Measurements from ENCODE around the gene ARHGAP22. TPM values are rescaled to one million over a fixed set of nuclear protein-coding genes. Genes with fewer than 3 reads are reported as not detected.
"Not testable (repeated sequence)": the region's sequence is repeated elsewhere in the genome, so short reads cannot be mapped to it uniquely, and the experiment has no call there.

Gene ARHGAP22, protein sequence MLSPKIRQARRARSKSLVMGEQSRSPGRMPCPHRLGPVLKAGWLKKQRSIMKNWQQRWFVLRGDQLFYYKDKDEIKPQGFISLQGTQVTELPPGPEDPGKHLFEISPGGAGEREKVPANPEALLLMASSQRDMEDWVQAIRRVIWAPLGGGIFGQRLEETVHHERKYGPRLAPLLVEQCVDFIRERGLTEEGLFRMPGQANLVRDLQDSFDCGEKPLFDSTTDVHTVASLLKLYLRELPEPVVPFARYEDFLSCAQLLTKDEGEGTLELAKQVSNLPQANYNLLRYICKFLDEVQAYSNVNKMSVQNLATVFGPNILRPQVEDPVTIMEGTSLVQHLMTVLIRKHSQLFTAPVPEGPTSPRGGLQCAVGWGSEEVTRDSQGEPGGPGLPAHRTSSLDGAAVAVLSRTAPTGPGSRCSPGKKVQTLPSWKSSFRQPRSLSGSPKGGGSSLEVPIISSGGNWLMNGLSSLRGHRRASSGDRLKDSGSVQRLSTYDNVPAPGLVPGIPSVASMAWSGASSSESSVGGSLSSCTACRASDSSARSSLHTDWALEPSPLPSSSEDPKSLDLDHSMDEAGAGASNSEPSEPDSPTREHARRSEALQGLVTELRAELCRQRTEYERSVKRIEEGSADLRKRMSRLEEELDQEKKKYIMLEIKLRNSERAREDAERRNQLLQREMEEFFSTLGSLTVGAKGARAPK
- 1 to 10 TPM; 1.1 to 2.2 (median 1.3) TPM for polyA plus RNA-seq (ENCODE audit: insufficient read length in 10 of 10)
- long read RNA-seq, donor 1 = 0 reads
- long read RNA-seq, donor 2 = 0 reads
- long read RNA-seq, donor 3 = 0 reads
- long read RNA-seq, donor 4 = 0 reads
- long read RNA-seq, donor 5 = 0 reads
- long read RNA-seq, donor 6 = 0 reads
- long read RNA-seq, donor 7 = 0 reads
- long read RNA-seq, donor 8 = 0 reads
- long read RNA-seq, donor 9 = 0 reads

DNA sequence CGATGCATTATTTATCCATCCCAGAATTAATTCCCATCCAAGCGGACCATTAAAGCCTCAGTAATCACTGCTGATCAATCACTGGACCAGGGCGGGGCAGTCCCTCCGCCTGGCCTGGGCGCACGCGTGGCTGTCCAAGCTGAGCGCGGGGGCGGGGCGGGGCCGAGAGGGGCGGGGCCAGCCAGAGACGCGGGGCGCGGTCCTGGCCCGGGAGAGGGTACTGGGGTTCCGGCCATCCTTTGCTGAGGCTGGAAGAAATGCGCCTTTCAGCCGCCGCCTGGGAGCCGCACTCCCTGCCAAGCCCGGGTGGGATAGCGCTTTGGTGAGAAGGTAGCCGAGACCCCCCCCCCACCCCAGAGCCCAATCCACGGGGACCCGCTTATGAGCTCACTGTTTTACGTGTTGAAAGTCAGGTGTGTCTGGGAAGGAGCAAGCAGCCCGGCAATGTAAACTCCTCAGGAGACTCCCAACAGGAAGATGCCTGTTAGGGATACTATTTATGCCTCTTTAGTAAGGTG is at the start of gene ARHGAP22:
Gene ARHGAP22, minus strand, starts transcription at position 83 of the 518 bp plus-strand sequence. CDS start 277 bp downstream, outside the sequence.
- DNase-seq = peak in 1 of 3 donors; percentile 43

DNA sequence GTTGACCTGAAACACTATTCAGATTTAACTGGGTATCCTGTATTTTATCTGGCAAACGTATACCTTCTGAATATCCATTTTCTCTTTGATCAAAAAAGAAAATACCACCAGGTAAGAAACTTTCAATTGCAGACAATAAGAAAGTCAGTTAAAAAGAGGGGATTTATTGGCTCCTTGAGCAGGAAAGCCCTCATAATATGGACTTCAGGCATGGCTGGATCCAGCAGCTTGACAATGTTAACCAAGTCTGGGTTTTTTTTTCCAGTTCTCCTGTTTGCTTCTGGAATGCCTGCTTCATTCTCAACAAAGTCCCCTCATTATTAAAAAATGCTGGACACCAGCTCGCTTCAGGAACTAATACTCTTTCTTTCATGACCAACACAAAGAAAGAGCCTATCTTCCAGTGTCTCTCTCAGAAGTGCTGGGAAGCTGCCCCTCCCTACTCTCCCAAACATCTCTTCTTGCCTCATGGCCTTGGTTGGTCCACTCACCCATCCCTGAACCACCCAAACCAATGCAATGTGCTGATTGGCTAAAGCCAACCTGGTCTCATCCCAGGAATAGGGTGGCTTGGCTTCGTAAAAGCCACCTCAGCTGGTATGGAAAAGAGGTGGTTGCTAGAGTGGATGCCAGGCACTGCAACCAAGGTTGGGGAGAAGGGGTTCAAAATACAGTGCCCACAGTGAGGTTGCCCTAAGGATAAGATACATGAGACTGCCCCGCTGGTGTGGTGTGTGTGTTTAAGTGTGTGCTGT is 49.2 kb upstream of the ARHGAP22 start:
- no peak for DNase-seq

DNA sequence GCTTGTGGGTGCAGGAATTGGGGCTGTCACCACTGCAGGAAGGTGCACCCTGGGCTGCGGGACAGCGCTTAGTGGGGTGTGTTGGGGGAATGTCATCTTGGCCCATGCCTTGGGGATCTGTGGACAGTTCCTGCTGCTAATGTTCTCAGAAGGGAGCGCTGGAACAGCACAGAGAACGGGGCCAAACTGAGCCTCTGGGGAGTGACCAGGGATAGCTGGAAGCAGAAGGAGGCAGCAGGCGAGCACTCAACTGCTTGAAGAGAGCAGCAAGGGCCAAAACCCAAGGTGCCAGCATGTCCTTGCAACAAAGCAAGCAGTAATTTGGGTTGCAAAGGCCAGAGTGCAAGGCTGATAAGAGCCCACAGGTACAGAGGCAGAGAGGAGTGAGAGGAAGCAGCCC is 48.5 kb upstream of the ARHGAP22 start:
- DNase-seq = no peak

DNA sequence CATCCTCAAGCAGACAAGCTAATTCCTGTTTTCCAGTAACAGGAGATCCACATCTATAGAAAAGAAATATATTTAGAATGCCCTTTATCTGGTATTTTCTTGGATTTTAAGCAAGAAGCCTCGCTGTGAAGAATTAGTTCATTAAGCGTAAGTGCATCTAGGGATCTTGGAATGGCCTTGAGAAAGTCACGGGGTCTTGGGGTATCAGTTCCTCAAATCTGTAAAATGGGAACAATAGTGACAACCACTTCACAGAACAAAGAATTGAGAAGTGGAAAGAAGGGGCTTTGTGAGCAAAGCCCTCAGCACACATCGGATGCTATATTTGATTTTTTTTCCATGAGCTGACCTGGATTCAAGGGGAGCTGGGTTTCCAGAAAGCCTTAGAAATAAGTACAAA is 47.5 kb upstream of the ARHGAP22 start:
- DNase-seq = no peak

DNA sequence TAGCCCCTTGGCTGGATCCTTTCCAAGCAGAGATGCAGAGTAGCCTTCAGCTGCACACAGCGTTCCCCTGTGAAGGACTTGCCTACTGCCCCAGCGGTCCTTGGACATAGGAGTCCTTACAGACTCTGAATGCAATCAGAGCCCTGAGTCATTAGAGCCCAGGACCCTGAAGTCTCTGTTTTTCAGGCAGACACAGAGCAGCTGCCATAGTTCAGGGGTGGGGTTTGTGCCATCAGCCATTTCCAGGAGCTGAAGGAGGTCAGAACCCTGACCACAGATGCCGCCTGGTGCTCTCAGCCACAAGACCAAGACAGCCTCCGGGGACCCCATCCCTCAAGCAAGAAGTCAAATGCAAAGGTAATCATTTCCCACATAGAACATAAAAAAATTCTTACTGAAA is 47.0 kb upstream of the ARHGAP22 start:
- DNase-seq = no peak

DNA sequence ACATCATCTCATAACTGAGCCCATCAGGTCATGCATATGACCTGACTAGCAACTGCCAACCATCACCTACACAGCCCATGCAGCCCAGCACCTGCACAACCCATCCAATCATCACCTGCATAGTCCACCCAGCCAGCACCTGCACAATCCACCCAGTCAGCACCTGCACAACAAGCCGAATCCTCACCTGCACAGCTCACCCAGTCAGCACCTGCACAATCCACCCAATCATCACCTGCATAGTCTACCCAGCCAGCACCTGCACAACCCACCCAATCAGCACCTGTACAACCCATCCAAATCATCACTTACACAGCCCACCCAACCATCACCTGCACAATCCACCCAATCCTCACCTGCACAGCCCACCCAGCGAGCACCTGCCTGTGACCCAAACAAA is 46.4 kb upstream of the ARHGAP22 start:
- no peak for DNase-seq

DNA sequence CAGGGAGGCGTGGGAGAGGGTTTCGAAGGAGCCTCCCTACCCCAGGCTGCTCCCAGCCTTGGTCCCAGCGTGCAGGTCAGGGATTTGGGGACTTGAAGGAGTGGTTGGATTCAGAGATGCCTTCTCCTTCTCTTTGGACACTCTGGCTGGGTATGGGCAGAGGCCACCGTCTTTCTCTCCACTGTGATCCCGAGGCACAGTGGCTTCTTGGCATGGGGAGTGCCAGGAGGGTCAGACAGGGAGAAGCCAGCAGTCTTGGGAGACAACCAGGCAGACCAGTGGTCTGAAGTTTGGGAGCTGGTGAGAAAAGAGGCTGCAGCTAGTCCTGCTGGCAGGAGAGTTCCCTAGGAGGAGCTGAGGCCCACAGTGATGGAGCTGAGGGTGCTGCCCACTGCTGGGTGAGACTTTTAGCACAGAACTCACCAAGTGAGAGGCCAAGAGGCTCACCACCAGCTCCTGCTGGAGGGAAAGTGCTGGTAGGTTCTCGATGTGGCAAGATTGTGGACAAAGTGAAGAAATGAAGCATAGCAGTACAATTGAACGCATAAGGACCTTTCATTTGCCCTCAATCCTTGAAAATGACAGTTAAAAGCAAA is 44.6 kb upstream of the ARHGAP22 start:
- DNase-seq = no peak

DNA sequence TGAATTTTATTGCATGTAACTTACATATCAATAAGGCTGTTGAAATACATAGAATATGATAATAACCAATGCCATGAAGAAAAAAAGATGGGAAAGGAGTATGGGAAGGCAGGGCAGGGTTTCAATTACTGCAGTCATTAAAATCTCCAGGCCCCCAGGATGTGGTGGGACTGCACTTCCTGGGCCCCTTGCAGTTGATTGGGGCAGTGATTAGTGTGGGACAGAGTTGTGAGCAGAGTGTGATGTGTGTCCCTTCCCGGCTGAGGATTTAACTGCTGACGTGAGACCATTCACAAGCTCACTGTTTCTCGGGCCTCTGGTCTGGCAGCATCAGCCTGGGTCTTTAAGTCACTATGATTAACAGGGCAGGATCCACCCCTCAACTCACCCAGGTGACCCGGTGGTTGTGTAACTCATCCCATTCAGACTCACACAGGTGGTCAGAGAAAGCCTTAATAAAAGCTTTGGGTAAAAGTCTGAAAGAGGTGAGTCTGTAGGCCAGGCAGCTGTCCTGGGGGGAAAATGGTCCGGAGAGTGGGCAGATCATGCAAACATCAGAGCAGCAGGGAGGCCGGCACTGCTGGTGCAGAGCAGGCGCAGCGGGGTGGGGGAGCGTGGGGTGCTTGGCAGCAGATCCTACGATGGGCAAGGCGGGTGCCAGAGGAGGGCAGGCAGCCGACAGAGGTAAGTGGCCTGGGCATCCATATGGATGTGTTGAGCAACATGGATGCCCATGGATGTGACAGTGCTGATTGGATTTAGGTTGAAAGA is 43.5 kb upstream of the ARHGAP22 start:
- no peak for DNase-seq

DNA sequence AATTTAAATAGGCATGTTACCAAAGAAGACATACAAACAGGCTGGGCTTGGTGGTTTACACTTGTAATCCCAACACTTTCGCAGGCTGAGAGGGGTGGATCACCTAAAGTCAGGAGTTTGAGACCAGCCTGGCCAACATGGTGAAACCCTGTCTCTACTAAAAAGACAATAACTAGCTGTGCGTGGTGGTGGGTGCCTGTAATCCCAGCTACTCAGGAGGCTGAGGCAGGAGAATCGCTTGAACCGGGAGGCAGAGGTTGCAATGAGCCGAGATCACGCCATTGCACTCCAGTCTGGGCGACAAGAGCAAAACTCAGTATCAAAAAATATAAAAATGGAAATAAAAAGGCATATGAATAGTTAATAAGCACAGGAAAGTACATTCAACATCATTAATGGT is 42.2 kb upstream of the ARHGAP22 start:
- not testable (repeated sequence) for DNase-seq

DNA sequence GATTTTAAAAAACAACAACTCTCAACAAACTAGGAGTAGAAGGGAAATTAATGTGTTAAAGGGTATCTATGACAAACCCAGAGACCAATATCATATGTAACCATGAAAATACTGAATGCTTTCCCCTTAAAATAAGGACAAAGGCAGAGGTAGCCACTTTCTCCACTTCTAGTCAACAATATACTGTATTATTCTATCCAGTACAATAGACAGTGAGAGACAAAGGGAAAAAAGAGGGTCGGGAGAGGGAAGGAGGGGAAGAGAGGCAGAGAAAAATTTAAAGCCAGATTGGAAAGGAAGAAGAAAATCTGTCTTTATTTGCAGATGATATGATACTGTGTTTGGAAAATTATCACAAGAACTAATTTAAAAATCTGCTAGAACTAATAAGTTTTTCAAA is 40.7 kb upstream of the ARHGAP22 start:
- DNase-seq = no peak

DNA sequence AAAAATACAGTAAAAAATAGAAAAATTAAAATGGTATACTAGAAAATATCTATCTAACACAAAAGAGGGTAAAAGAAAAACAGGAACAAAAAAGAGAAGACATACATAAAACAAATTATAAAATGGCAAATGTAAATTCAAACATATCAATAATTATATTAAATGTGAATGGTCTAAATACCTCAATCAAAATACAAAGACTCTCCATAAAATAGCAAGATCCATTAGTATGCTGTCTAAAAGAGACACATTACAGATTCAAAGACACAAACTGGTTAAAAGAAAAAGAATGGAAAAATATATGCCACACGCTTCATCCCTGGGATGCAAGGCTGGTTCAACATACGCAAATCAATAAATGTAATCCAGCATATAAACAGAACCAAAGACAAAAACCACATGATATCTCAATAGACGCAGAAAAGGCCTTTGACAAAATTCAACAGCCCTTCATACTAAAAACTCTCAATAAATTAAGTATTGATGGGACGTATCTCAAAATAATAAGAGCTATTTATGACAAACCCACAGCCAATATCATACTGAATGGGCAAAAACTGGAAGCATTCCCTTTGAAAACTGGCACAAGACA is 36.3 kb upstream of the ARHGAP22 start:
- not testable (repeated sequence) for DNase-seq

DNA sequence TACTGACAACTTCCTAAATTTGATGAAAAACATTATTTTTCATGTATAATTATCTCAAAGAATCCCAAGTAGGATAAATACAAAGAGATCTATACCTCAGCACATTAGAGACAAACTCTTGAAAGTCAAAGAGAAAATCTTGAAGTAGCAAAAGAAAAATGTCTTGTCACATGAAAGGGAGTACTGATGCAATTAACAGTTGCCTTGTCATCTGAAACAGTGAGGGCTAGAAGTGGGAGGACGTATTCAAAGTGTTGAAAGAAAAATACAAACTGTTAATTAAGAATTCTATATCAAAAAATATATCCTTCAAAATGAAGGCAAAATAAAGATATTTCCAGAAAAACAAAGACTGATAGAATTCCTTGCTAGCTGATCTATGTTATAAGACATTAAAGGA is 35.5 kb upstream of the ARHGAP22 start:
- DNase-seq = no peak

DNA sequence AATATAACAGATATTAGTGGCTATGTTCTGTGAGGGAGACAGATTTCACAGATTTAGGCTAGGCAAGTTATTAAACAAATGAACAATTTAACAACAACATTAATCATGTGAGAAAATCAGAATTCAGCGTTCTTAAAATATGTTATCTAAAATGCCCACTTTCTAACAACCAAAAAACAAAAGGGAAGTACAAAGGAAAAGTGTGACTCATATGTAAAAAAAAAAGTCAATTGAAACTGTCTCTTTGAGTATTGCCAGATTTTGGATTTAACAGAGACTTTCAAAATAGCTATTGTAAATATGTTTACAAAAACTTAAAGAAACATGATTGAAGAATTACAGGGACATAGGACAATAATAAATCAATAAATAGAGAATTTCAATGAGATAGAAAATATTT is 34.8 kb upstream of the ARHGAP22 start:
- DNase-seq = no peak

DNA sequence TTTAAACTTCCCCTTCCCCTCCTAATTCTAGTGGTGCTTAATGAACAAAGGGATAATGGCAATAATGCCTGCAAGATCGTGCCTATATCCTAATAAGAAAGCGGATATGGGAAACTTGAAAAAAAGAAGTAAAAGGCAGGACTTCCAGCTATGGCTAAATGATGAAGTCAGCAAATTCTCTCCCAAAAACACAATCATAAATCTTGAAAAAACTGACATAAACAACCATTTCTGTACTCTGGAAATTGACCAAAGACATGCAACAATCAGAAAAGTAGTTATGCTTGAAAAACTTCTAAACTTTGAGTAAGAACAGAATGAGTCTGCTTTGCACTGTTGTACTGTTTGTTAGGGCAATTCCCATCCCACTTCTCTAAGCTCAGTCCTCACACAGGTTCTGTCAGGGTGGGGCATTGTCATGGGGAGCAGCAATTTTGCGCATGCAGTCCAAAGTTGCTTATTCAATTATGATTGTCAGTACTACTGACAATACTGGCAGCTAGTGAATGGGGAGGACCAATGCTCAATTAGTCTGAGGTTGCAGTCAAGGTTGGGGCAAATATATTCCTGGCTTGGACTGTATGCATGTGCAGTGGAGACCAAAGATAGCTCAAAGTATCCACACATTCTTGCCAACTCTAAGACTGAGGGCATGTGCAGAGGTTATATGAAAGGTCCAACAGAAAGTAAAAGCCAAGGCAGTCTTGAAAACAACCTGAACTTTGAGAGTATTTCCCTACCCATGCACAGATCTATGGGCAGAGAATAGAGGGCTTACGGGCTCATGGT is 34.1 kb upstream of the ARHGAP22 start:
- DNase-seq = no peak

DNA sequence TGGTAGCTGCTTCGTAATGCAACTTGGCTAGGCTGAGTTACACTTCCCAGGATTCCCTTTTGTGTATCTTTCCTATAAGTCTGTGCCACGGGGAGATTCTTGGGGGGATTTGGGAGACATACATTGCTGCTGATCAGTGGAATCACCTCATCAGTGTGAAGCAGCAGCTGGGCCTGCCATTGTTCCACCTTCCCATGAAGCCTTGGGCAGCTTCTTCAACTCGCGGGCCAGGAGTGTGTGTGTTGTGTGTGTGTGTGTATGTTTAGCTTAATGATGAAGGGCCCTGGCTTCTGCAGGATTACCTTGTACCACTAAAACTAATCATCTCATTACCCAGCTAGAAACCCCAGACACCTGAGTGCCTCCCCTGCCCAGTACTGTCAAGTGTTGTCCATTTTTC is 33.3 kb upstream of the ARHGAP22 start:
- DNase-seq = no peak

DNA sequence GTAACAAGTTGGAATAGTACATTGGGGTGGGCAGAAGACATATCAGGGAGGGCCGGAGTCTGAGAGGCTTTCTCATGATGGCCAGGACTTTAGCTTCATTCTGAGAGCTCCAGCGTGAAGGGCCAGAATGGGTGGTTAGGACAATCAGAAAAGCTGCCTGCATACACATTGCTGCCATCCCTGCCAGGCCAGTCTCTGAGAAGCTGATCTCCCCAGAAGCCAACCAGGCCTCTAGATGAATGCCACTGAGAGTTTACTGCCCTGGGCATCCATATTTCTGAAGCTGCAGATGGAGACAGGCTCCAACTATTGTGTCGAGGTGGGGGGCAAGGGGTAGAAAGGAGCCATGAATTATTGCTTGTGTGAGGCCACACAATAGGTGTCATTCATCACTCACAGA is 32.0 kb upstream of the ARHGAP22 start:
- DNase-seq = no peak

DNA sequence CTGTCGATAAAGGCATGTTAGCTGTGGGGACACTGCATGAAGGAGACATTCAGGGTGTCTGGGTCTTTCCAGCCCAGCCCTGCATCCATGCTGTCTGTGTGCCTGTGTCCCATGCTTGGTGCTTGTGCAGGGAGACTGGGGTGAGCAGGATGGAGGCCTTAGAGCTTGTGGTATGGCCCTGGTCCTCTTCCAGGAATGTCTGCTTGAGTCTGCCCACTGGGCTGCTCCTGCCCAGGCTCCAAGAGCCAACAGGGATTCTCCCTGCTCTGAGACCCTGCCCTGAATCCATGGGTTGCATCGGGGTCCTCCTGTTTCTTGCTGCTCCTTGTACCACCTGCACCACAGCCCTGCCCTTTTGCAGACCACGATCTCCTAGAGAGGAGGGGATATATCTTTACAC is 31.4 kb upstream of the ARHGAP22 start:
- DNase-seq = no peak

DNA sequence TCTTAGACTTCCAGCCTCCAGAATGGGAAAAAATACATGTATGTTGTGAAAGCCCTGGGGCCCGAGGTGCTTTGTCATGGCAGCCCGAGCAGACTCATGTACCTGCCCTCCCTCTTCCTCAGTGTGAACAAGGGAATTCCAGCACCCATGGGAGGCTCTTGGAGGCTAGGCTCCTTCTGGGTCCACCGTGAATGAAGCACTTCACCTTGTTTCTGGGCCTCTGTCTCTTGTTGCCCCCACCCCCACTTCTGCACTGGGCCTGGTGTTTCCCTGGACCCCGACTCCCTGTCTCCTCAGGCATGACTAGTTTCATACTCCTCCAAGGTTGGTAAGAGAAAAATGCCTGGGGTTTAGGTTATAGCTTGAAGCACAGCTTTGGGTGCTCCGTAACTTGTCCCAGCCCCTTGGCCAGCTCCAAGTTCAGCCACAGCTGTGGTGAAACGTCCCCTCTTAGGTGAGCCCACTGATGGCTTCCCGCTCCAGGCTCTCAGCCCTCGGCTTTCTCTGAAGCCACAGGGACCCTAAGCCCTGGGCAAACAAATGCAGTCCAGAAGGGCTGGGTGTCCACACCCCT is 30.2 kb upstream of the ARHGAP22 start:
- DNase-seq = no peak
